ENCODE results near the gene CALR.
A peak's percentile ranks its signal among the peaks of the same experiment; 100 is the strongest.
"Not testable (repeated sequence)": the region's sequence is repeated elsewhere in the genome, so short reads cannot be mapped to it uniquely, and the experiment has no call there.

The CALR gene

DNA sequence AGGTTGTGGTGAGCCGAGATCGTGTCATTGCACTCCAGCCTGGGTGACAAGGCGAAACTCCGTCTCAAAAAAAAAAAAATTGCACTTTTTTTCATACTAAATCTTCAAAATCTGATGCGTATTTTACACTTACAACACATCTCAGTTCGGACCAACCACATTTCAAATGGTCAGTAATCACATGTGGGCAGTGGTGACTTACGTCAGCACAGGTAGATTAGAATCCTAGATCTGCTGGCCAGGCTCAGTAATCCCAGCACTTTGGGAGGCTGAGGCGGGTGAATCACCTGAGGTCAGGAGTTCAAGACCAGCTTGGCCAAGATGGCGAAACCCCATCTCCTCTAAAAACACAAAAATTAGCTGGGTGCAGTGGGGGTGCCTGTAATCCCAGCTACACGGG lies 3.3 kb upstream of the CALR start:
- DNase-seq: no peak

GRCh38 chr19:12936582-12936981 lies 1.8 kb upstream of the CALR start:
- DNase-seq: no peak

GRCh38 chr19:12937093-12937926 lies 1.1 kb upstream of the CALR start:
- DNase-seq: no peak

DNA sequence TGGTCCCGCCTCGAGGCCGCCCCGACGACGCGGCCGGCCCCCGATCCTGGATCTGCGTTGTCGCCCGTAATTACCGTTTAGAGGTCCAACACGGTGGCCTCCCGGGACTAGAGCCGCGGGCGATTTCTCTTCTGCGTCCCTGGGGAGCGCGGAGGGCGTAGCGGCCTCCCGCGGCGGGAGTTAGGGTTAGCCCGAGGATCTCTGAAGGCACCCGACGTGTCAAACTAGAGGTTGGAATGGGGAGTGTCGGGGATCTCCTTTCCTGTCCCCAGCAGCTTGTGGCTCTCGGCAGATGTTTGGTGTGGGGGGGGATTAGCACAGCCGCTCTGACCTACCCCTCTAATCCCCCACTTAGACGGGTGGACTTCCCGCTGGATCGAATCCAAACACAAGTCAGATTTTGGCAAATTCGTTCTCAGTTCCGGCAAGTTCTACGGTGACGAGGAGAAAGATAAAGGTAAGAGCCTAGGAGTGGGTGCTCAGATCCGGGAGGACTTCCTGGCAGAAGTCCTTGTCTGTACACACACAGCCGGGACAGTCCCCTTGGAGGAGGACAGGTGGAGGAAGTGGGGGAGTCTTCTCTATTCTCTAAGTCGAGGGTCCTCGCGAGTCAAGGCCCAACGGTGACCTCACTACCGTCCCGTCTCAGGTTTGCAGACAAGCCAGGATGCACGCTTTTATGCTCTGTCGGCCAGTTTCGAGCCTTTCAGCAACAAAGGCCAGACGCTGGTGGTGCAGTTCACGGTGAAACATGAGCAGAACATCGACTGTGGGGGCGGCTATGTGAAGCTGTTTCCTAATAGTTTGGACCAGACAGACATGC lies 581 bp downstream of the CALR start:
- peak; percentile 56 for DNase-seq

GRCh38 chr19:12939975-12940423 lies 1.6 kb downstream of the CALR start:
- no peak for DNase-seq

DNA sequence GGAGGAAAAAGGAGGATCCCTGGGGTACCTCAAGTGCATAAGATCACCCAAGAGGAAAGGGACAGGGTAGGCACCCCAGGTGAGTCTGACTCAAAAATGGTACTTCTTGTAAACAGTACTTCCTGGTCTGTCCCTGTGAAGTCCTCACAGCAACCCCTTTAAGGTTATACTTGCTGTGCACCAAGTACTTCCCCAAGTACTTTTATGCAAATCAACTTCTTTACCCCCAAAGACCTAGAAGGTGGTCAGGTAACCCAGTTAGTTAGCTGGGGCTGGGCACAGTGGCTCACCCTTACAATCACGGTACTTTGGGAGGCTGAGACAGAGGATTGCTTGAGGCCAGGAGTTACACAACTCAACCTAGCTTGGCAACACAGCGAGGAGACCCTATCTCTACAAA lies 2.5 kb downstream of the CALR start:
- DNase-seq: no peak

- DNase-seq: no peak
These were observed 5.1 kb downstream of the CALR start for GRCh38 chr19:12943437-12944044.

- no peak for DNase-seq
These were observed 5.8 kb downstream of the CALR start for GRCh38 chr19:12944104-12944674.

GRCh38 chr19:12945479-12946091 lies 7.2 kb downstream of the CALR start, which contains the start of gene RAD23A:
TSS of gene RAD23A (plus strand) at chr19:12945862. CDS start at chr19:12945949, 87 bp downstream.
- DNase-seq: peak; percentile 98

DNA sequence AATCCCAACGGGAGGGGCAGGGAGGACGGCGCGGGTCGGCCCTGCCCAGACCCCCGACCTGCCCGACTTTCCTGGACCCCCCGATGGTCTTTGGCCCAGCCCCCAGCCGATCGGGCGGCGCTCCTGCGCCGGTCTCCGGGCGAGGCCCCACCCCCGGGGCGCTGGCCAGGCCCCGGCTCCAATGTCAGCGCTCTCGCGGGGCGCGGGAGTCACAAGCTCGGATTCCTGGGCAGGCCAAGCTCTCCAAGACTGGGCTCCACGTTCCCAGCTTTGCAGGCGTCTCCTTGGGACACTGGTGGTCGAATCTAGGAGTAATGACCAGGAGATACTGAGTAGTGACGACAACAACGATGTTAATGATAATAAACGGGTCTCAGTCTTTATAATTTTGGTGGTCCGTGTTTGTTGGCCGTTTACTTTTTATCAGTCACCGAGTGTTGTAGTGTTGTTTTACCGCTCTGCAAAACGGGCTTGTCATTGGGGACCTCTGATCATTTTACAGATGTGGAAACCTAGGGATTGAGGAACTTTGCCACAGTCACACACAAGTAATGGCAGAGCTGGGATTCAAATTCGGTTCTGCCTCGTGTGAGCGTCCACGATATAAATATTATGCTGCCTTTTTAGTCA lies 7.8 kb downstream of the CALR start:
- peak; percentile 65 for DNase-seq

GRCh38 chr19:12946731-12947496 lies 8.5 kb downstream of the CALR start:
- no peak for DNase-seq

DNA sequence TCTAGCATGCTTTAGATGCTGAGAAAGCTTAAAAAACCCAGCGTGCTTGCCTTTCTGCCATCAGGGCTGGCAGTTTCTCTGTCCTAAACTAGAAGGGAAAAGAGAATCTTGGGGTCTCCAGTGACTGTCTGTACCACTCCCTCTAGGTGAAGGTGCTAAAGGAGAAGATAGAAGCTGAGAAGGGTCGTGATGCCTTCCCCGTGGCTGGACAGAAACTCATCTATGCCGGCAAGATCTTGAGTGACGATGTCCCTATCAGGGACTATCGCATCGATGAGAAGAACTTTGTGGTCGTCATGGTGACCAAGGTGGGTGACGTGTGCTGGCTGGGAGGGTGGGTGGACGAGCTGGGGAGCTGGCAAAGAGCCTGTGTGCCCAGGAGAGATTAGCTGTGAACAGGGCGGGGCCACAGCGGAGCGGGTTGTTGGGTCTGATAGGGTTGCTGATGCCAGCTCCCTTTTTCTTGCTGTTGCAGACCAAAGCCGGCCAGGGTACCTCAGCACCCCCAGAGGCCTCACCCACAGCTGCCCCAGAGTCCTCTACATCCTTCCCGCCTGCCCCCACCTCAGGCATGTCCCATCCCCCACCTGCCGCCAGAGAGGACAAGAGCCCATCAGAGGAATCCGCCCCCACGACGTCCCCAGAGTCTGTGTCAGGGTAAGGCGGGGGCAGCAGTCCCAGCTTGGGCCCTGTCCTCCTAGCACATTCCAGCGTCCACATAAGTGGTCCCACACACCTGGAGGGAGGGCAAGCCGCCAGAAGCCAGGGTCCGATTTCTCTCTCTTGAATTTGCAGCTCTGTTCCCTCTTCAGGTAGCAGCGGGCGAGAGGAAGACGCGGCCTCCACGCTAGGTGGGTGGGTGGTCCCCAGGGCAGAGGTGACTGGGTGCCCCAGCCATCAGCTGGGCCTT lies 9.5 kb downstream of the CALR start:
- no peak for DNase-seq

DNA sequence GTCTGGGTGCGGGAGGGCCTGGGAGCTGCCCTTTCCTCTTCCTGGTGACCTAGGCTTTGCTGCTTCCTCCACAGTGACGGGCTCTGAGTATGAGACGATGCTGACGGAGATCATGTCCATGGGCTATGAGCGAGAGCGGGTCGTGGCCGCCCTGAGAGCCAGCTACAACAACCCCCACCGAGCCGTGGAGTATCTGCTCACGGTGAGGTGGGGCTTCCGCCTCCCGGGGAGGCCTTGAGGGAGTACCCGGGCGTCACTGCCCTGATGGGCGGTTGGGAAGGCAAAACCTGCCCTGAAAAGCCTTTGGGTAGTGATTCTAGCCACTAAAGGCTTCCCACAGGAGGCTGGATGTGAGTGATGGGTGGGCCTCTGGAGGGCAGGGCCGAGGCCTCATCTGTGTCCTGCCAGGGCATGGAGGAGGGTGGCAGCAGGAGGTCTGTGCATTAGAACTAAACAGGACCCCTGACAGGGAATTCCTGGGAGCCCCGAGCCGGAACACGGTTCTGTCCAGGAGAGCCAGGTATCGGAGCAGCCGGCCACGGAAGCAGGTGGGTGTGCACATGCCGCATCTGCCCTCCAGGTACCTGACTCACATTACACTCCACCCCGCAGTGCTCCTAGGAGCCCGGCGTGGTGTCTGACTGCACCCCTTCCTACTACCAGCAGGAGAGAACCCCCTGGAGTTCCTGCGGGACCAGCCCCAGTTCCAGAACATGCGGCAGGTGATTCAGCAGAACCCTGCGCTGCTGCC lies 10.4 kb downstream of the CALR start:
- no peak for DNase-seq

DNA sequence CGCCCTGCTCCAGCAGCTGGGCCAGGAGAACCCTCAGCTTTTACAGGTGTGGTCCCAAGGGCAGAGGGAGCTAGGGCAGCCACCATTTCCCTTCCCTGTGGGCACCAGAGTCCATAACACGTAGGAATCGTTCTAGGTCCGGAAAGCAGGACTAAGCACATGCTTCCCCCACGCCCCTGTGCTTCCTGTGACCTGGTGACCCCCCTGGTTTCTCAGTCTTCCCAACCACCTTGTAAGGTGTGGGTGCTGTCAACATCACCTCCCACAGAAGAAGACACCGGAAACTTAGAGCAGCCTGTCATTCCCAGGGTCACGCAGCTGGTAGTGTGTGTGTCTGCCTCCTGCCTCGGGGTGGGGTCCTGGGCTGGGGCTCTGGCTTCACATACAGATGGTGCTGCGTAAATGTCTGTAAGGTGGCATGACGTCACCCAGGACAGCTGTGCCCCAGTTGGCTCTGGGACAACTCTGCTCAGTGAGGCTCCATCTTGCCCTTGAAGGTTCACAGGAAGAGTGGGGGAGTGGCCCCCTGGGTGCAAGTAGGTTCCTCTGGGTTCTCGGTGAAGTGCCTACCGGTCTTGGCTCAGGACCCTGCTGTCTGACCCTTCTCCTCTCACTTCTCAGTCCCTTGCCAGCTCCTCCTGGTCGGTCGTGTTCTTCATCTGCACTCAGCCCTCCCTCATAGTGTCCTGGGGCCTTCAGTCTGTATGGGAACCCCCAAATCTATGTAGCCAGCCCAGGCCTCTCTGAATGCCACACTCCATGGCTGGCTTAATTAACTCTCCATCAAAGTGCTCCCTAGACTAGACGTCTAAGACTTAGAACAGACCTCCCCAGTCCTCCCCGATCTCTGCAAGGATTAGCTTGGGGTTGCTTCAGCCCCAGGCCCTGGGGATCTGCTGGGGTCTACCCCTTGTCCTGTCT lies 11.2 kb downstream of the CALR start:
- DNase-seq: no peak

GRCh38 chr19:12952050-12952449 lies 13.6 kb downstream of the CALR start:
- DNase-seq: not testable (repeated sequence)

- no peak for DNase-seq
These were observed 14.2 kb downstream of the CALR start for GRCh38 chr19:12952488-12953137.

GRCh38 chr19:12953138-12953798 lies 14.9 kb downstream of the CALR start:
- DNase-seq: no peak

Measured in stimulated activated CD4-positive, alpha-beta T cell treated with anti-CD3 and anti-CD28 coated beads, Interleukin-4, amount 100 ng/mL, for 24 hours (primary cell).